H9 (cell line): ENCODE data around the gene DUSP5. TPM values are rescaled to one million over a fixed set of nuclear protein-coding genes. Genes with fewer than 3 reads are reported as not detected.

ENCODE experiments used
- DNase-seq: peaks from one replicate; pipeline ENCODE4 v3.0.0-alpha.2; 2017
- H2AFZ ChIP-seq: one replicate; pipeline ENCODE4 v1.6.1; 2013; ENCODE audit warnings: mild to moderate bottlenecking, low read length, control low read depth, moderate library complexity
- H2AK5ac ChIP-seq: 2 replicates; pipeline ENCODE4 v1.6.1; 2013; ENCODE audit warnings: low read length, control low read depth, mixed read lengths; ENCODE audit not compliant: insufficient read length
- H2BK120ac ChIP-seq: one replicate; pipeline ENCODE4 v1.6.1; 2013; ENCODE audit warnings: low read depth, mild to moderate bottlenecking, low read length, control low read depth, inconsistent platforms; ENCODE audit not compliant: poor library complexity, severe bottlenecking
- H2BK12ac ChIP-seq: 2 replicates; pipeline ENCODE4 v1.6.1; 2013; ENCODE audit warnings: low read length, control low read depth, mixed read lengths, low read depth; ENCODE audit not compliant: insufficient read length
- H2BK15ac ChIP-seq: 2 replicates; pipeline ENCODE4 v1.6.1; 2013; ENCODE audit warnings: low read depth, low read length, control low read depth
- H2BK20ac ChIP-seq: one replicate; pipeline ENCODE4 v1.6.1; 2013; ENCODE audit warnings: low read depth, mild to moderate bottlenecking, low read length, control low read depth, inconsistent platforms; ENCODE audit not compliant: poor library complexity, severe bottlenecking
- H2BK5ac ChIP-seq: 2 replicates; pipeline ENCODE4 v1.6.1; 2013; ENCODE audit warnings: low read length, control low read depth, mixed read lengths; ENCODE audit not compliant: insufficient read length
- H3K14ac ChIP-seq: 2 replicates; pipeline ENCODE4 v1.6.1; 2013; ENCODE audit warnings: low read length, control low read depth; ENCODE audit not compliant: insufficient read depth
- H3K18ac ChIP-seq: 2 replicates; pipeline ENCODE4 v1.6.1; 2013; ENCODE audit warnings: low read depth, mild to moderate bottlenecking, mixed read lengths, low read length, control low read depth; ENCODE audit not compliant: insufficient read length
- H3K23ac ChIP-seq: 2 replicates; pipeline ENCODE4 v1.6.1; 2013; ENCODE audit warnings: low read length, control low read depth, mixed read lengths, low read depth; ENCODE audit not compliant: insufficient read length
- H3K23me2 ChIP-seq: 2 replicates; pipeline ENCODE4 v1.6.1; 2013; ENCODE audit warnings: low read depth, mild to moderate bottlenecking, mixed read lengths, low read length, control low read depth; ENCODE audit not compliant: insufficient read length, poor library complexity, severe bottlenecking
- H3K27ac ChIP-seq: 2 replicates; pipeline ENCODE4 v1.5.1; 2013; ENCODE audit warnings: low read length, control low read depth, mixed read lengths, low read depth; ENCODE audit not compliant: insufficient read length
- H3K27me3 ChIP-seq: 2 replicates; pipeline ENCODE4 v1.6.1; 2013; ENCODE audit warnings: low read length, control low read depth, inconsistent platforms; ENCODE audit not compliant: insufficient read depth
- H3K4ac ChIP-seq: 2 replicates; pipeline ENCODE4 v1.6.1; 2013; ENCODE audit warnings: low read depth, mild to moderate bottlenecking, control low read depth, inconsistent platforms, low read length, moderate library complexity
- H3K4me1 ChIP-seq: 2 replicates; pipeline ENCODE4 v1.6.1; 2013; ENCODE audit warnings: low read length, control low read depth, inconsistent platforms; ENCODE audit not compliant: insufficient read depth
- H3K4me2 ChIP-seq: 2 replicates; pipeline ENCODE4 v1.6.1; 2013; ENCODE audit warnings: low read length, control low read depth, mixed read lengths; ENCODE audit not compliant: insufficient read length, insufficient read depth
- H3K56ac ChIP-seq: 2 replicates; pipeline ENCODE4 v1.6.1; 2013; ENCODE audit warnings: low read depth, mild to moderate bottlenecking, mixed read lengths, low read length, control low read depth; ENCODE audit not compliant: insufficient read length
- H3K79me1 ChIP-seq: 2 replicates; pipeline ENCODE4 v1.6.1; 2013; ENCODE audit warnings: low read depth, mild to moderate bottlenecking, moderate library complexity, low read length, control low read depth, inconsistent platforms; ENCODE audit not compliant: insufficient read depth, poor library complexity, severe bottlenecking
- H3K79me2 ChIP-seq: 2 replicates; pipeline ENCODE4 v1.6.1; 2013; ENCODE audit warnings: low read length, control low read depth, inconsistent platforms; ENCODE audit not compliant: insufficient read depth
- H3K9ac ChIP-seq: 2 replicates; pipeline ENCODE4 v1.6.1; 2013; ENCODE audit warnings: low read length, control low read depth, mixed read lengths; ENCODE audit not compliant: insufficient read length; ENCODE audit errors: extremely low read depth
- H3K9me3 ChIP-seq: one replicate; pipeline ENCODE4 v1.6.1; 2013; ENCODE audit warnings: low read depth, low read length, inconsistent platforms; ENCODE audit not compliant: control insufficient read depth
- H3T11ph ChIP-seq: one replicate; pipeline ENCODE4 v1.6.1; 2013; ENCODE audit warnings: mild to moderate bottlenecking, low read length, control low read depth, inconsistent platforms
- H4K20me1 ChIP-seq: one replicate; pipeline ENCODE4 v1.6.1; 2013; ENCODE audit not compliant: control insufficient read depth, insufficient read length, insufficient read depth
- H4K5ac ChIP-seq: 2 replicates; pipeline ENCODE4 v1.6.1; 2013; ENCODE audit warnings: low read depth, mild to moderate bottlenecking, mixed read lengths, low read length, control low read depth; ENCODE audit not compliant: insufficient read length
- H4K8ac ChIP-seq: replicated peaks from 2 replicates; pipeline ENCODE4 v1.6.1; 2013; ENCODE audit warnings: low read length, control low read depth, mixed read lengths, low read depth; ENCODE audit not compliant: insufficient read length
- H4K91ac ChIP-seq: 2 replicates; pipeline ENCODE4 v1.6.1; 2013; ENCODE audit warnings: low read depth, mild to moderate bottlenecking, moderate library complexity, mixed read lengths, low read length, control low read depth; ENCODE audit not compliant: insufficient read length
- H3K27ac Mint-ChIP-seq, 3 experiments: 2 replicates in 2 of 3; 3 replicates in 1 of 3; pipeline ENCODE4 v1.8.0; 2020 to 2021; ENCODE audit warnings: mixed read lengths in 3 of 3, mild to moderate bottlenecking in 1 of 3, moderate library complexity in 1 of 3
- H3K27me3 Mint-ChIP-seq: 2 replicates; pipeline ENCODE4 v1.8.0; 2021; ENCODE audit warnings: low read depth, mild to moderate bottlenecking, moderate library complexity, mixed read lengths
- H3K36me3 Mint-ChIP-seq, 3 experiments: 2 replicates in 2 of 3; 3 replicates in 1 of 3; pipeline ENCODE4 v1.8.0; 2020 to 2021; ENCODE audit warnings: low read depth in 3 of 3, mixed read lengths in 3 of 3; ENCODE audit not compliant: insufficient read depth in 1 of 3
- H3K4me1 Mint-ChIP-seq, 2 experiments: 2 replicates each; pipeline ENCODE4 v1.8.0; 2020; ENCODE audit warnings: mixed read lengths in 2 of 2
- H3K4me3 Mint-ChIP-seq, 2 experiments: 2 replicates in 1 of 2; 3 replicates in 1 of 2; pipeline ENCODE4 v1.8.0; 2020 to 2021; ENCODE audit warnings: mild to moderate bottlenecking in 2 of 2, mixed read lengths in 2 of 2, moderate library complexity in 1 of 2
- H3K9me3 Mint-ChIP-seq, 2 experiments: 2 replicates in 1 of 2; 3 replicates in 1 of 2; pipeline ENCODE4 v1.8.0; 2020; ENCODE audit warnings: mild to moderate bottlenecking in 2 of 2, mixed read lengths in 2 of 2, moderate library complexity in 1 of 2
- WGBS: extraction: QIAGEN DNeasy Blood & Tissue Kit; methylation state at CpG from one replicate; pipeline ENCODE4 v1.1.7; 2013; ENCODE audit warnings: missing lambda C conversion rate, low lambda C conversion rate, mixed read lengths; ENCODE audit not compliant: insufficient read length; ENCODE audit errors: extremely low coverage; 5-methylcytosine and 5-hydroxymethylcytosine counted together
- total RNA-seq: library from RNA; stranded (reverse); gene quantifications from 2 replicates; pipeline ENCODE4 v1.2.1, GENCODE V29; 2021
- TF ChIP-seq, protein P1 (sequence below): fragments of 200-600 bp; sonication (generic); conservative IDR thresholded peaks from 3 replicates; pipeline ENCODE4 v1.8.0; 2021; ENCODE audit warnings: antibody characterized with exemption, mild to moderate bottlenecking

The DUSP5 gene
- total RNA-seq, 1 experiment from 2014 or later: 29.3 TPM

GRCh38 chr10:110508806-110509544 is 11.3 kb downstream of the DUSP5 start:
- no peak overlapping the region for H2BK20ac ChIP-seq

More at GRCh38 chr10:110508806-110509544, 11.3 kb downstream of the DUSP5 start:
- Mint-ChIP-seq H3K27ac (peak overlapping the region in 1 of 3 experiments; percentile 18; a peak in 1 of 7 replicates), H3K27me3 (no peaks in the 10 kb centered on the region; the same call in 1 of the 2 replicates), H3K4me1 (peaks cover 0 to 3% of the 10 kb centered on the region in 2 experiments; a peak in 2 of 4 replicates), H3K4me3 (no peak overlapping the region), H3K9me3 (no peaks in the 10 kb centered on the region; a peak in 1 of 5 replicates), H3K36me3 (peaks cover 31 to 86% (median 50%) of the 10 kb centered on the region in 3 experiments)
- H3K56ac ChIP-seq: no peak overlapping the region
- no peaks in the 10 kb centered on the region for H4K20me1 ChIP-seq
- H3K27ac ChIP-seq: no peak overlapping the region
- H4K8ac ChIP-seq: no peak overlapping the region
- no peaks in the 10 kb centered on the region for H3K9me3 ChIP-seq
- H4K5ac ChIP-seq: no peak overlapping the region
- H3K4me2 ChIP-seq: no peak overlapping the region
- no peak overlapping the region for H3K4ac ChIP-seq
- H3K9ac ChIP-seq: no peak overlapping the region
- no peak overlapping the region for H2AK5ac ChIP-seq
- no peaks in the 10 kb centered on the region; the same call in 1 of the 2 replicates for H3K79me2 ChIP-seq
- H3T11ph ChIP-seq: no peak overlapping the region
- H2BK15ac ChIP-seq: no peak overlapping the region
- no CpG with 5 or more reads among the region's 11 CpGs for WGBS
- H3K18ac ChIP-seq: no peak overlapping the region
- H3K4me1 ChIP-seq: no peaks in the 10 kb centered on the region
- no peaks in the 10 kb centered on the region for H3K23me2 ChIP-seq
- H3K23ac ChIP-seq: no peak overlapping the region
- H2BK120ac ChIP-seq: no peak overlapping the region
- no peak overlapping the region for H3K14ac ChIP-seq
- no peak for DNase-seq
- H2BK5ac ChIP-seq: no peak overlapping the region
- no peak overlapping the region for H2BK12ac ChIP-seq
- no peak overlapping the region for H4K91ac ChIP-seq
- peaks cover 2% of the 10 kb centered on the region for H3K79me1 ChIP-seq
- TF ChIP-seq, protein P1, sequence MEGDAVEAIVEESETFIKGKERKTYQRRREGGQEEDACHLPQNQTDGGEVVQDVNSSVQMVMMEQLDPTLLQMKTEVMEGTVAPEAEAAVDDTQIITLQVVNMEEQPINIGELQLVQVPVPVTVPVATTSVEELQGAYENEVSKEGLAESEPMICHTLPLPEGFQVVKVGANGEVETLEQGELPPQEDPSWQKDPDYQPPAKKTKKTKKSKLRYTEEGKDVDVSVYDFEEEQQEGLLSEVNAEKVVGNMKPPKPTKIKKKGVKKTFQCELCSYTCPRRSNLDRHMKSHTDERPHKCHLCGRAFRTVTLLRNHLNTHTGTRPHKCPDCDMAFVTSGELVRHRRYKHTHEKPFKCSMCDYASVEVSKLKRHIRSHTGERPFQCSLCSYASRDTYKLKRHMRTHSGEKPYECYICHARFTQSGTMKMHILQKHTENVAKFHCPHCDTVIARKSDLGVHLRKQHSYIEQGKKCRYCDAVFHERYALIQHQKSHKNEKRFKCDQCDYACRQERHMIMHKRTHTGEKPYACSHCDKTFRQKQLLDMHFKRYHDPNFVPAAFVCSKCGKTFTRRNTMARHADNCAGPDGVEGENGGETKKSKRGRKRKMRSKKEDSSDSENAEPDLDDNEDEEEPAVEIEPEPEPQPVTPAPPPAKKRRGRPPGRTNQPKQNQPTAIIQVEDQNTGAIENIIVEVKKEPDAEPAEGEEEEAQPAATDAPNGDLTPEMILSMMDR: no peak
- H3K27me3 ChIP-seq: no peaks in the 10 kb centered on the region
- H2AFZ ChIP-seq: no peak overlapping the region
